GM19238 (cell line): Measurements from ENCODE around the gene ODR4.
A peak's percentile ranks its signal among the peaks of the same experiment; 100 is the strongest.
"Not testable (repeated sequence)": the region's sequence is repeated elsewhere in the genome, so short reads cannot be mapped to it uniquely, and the experiment has no call there.

ENCODE experiments used
- DNase-seq: peaks from one replicate; pipeline ENCODE4 v3.0.0; 2011; ENCODE audit warnings: low spot score; ENCODE audit not compliant: insufficient read length

Gene ODR4

DNA sequence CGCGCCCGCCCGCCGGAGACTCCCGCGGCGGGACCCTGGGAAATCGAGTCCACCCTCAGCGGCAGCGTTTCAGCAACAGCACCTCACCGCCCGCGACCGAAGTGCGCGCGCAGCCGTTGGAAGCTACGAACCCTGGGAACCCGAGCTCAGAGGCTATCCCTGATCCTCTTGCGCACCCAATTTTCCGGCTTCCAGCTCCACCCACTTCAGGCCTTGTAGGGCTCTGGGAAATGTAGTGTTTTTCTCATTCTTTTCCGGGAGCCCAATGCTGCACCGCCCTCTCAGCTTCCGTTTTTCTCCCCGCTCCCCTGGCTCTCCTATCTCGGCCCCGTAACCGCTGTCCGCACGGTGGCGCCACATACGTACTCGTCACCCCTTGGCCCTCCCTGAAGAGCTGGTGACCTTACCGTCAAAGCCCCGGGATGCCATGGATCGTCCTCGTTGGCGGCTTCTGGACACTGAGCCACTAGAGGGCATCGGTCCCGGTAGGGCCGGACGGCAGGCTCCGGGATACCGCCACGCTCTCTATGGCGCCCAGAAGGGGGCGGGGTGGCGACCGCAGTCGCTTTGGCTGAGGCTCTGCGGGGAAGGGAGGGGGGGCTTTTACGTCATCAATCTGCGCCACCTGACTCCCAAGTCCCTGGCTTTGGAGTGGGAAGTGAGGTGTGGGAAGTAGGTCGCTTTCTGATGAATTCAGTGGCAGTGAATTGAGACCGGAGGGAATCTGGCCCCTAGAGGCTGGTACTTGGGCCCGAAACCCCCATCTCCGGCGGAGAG, at the start of gene ODR4, which contains the start of gene TPR:
Gene ODR4, plus strand, starts transcription at position 687 of the 777 bp plus-strand sequence. CDS start 3,948 bp downstream, outside the sequence.
Gene TPR, minus strand, starts transcription at position 102 of the 777 bp plus-strand sequence. CDS start 225 bp downstream, outside the sequence.
- peak; percentile 73 for DNase-seq

DNA sequence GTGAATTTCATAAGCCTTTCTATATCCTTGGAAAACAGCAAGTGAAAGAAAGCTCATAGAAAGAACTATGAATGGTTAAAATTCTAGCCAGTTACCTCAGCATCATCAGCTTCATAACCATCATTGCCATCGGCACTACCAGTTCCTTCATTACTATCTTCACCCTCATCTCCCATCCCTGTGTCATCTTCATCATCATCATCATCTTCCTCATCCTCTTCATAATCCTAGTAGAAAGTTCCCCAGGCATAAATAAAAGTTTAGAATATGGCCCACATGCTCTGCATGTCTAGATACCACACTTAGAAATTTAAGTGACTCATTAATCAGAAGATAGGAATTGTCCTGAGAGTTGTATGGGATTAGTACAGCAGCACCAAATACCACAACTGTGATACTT, 49.6 kb upstream of the ODR4 start:
- DNase-seq: no peak

DNA sequence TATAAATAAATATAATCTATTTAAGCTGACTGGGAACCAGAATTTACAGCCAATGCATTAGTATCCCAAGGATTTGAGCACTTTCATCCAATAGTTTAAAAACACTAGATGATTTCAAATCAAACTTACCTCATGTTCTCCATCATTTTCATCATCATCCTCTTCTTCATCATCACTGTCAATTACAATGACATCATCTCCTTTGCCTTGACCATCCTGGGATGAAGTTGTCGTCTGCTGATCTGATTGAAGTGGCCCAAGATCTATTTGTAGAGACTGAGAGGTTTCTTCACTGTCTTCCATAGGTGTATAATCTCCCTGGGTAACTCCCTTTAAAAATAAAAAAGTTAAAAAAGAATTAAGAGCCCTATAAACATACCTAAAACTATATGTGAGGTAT, 48.3 kb upstream of the ODR4 start:
- DNase-seq: no peak

DNA sequence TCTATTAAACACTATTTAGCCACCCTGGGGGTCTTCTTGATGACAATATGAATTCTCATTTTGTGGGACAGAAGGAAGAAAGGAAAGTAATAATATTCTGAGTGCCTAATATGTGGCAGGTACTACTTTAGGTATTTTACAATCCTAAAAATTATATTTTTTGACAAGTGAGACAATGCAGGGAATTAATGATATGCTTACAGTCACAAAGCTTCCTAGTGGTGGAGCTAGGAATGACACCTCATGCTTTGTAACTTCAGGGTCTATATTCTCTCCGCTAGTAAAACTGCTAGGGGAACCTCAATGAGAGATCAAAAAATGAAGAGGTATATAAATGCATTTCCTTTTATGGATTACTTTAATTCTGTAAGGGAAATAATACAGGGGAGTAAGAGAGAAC, 44.9 kb upstream of the ODR4 start:
- no peak for DNase-seq

- no peak for DNase-seq
Measured at GRCh38 chr1:186337554-186337953, 38.1 kb upstream of the ODR4 start.

GRCh38 chr1:186340772-186341171, 34.9 kb upstream of the ODR4 start:
- DNase-seq: no peak

- DNase-seq: not testable (repeated sequence)
Measured at GRCh38 chr1:186347837-186348691, 27.6 kb upstream of the ODR4 start.

DNA sequence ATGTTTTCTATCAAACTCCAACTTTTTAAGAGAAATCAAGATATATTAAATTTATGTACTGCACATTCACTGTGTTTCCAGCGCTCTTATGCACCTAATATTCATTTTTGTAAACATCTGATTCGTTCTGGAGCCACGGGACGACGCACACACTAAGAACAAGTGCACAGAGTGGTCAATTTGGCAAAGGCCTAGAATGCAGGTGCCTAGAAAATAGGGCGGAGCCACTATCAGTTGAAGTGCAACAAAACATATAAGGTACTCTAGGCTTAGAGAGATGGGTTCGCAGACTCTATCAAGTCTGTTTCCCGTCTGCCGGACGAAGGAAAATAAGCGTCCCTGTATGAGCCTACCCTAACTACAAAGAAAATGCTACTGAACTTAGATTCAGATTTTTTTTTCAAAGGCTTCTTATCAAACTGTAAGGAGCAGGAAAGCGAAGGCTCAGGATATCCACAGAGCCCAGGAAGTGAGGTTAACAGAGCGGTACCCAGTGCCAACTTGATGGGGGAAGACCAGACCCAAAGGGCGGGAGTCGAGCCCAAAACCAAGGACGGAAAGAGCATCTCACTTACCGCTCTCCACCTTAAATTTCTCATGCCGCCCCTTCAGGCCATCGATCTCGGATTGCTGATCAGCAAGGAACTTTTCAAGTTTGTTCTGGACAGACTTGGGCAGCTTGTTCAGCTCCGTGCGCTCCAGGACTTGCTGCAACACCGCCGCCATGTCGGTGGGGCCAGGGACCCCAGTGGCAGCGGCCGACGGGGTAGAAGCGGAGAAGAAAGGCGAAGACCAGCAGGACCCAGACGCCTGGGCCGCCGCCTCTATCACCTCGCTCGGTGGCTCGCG, 1.1 kb upstream of the ODR4 start:
- DNase-seq: peak; percentile 10

DNA sequence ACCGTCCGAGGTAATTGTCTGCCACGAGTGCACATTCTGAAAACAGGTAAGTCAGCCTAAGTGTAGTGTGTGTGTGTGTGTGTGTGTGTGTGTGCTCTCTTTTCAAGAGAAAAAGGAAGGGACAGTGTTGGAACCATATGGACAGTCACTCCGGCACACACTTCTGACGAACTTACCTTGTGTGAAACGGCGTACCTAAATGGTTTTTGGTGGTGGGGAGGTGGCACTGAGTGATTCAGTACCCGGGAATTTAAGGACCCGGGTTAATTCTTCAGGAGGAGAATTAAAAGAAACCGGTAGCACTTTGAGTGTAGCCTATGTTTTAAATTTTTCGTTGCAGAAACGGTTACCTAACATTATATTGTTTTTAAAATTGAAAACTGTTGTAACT, 286 bp downstream of the ODR4 start:
- no peak for DNase-seq

DNA sequence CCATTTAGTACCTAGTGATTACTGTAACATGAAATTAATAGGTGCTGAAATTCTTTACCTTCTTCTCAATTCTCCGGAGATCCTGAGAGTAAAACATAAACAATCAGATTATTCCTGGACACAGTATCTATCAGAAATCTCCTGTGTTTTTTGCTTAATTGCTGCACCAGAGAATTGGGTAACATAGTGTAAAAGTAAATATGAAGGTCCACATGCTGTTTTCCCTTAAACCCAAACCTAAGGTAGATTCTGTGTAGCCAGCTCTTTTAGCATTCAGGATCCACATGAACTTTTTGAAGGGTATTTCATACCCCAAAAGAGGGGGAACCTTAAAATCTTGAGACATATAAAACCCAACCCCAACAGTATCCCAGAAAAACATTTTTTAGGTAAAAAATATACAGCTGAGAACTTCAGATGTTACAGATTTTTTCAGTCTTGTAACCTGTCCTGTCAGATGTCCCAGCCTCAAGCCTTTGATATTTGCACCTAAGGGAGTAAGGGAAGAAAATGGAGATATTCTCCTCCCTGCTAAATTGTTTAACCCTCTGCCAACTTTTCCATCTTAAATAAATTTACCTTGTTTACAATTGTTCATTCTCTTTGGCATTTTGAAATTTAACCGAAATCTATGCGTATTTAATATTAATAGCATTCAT, 11.2 kb downstream of the ODR4 start:
- DNase-seq: no peak

DNA sequence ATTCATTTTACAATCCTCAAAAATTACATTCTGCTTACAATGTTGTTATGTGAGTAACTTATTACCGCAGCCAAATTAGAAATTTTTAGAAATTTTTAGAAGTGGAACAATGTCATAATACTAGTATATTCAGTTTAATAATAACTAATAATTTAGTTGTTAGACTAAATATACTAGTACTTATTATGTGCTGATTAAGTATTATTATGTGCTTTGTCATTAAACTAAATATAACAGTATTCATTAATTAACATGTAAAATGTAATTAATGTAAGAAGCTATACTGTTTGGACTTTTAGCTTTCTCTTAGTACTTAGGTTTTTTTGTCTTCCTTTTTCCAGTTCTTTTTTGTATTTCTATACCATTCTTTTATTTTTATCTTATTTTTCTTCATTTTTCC, 15.3 kb downstream of the ODR4 start:
- DNase-seq: no peak

DNA sequence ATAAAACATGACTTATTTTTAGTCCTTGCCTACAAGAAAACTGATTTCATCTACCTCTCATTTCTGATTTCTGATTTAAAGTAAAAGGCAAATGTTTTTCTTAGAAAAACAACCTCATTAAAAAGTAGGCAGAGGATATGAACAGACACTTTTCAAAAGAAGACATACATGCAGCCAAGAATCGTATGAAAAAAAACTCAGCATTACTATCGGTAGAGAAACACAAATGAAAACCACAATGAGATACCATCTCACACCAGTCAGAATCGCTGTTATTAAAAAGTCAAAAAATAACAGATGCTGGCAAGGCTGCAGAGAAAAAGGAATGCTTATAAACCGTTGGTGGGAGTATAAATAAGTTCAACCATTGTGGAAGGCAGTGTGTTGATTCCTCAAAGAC, 16.2 kb downstream of the ODR4 start:
- no peak for DNase-seq

GRCh38 chr1:186392711-186393110, 17.1 kb downstream of the ODR4 start:
- not testable (repeated sequence) for DNase-seq

DNA sequence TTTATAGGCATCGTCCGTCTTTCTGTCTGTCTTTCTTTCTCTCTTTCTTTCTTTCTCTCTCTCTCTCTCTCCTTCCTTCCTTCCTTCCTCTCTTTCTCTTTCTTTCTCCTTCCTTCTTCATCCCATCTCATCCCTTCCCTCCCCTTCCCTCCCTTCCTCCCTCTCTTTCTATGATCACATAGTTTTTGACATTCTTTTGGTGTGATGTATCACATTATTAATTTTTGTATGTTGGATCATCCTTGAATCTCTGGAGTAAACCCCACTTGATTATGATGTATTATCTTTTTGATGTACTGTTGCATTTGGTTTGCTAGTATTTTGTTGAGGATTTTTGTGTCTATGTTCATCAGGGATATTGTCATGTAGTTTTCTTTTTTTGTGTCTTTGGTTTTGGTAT, 25.8 kb downstream of the ODR4 start:
- not testable (repeated sequence) for DNase-seq

- DNase-seq: no peak
Measured at GRCh38 chr1:186403632-186404031, 28.0 kb downstream of the ODR4 start.

DNA sequence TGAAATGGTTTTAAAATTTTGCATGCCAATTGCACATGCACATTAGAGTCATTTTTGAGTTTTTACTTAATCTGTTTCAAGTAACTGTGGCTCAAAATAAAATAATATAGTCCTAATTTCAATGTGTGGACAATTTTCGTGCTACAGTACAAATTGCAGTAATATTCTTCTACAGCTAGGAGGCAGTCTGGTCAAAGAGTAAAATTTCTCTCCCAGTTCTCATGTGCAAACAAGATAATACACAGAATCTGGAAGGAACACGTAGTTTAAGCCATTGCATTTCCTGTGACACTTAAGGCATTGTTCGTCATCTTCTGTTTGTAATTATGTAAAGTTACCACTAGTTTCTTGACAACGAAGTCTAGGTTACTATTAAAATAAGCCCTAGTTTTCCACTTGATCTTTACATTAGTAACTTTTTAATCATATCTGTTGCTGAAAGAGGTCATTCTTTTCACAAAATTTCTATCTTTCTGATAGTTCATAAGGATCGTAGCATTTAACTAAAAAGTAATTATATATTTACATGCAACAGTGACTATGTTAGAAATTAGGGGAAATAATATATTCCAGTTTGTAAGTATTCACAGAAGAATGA, 28.9 kb downstream of the ODR4 start:
- DNase-seq: peak; percentile 3

- DNase-seq: no peak
Measured at GRCh38 chr1:186409091-186409490, 33.5 kb downstream of the ODR4 start.

DNA sequence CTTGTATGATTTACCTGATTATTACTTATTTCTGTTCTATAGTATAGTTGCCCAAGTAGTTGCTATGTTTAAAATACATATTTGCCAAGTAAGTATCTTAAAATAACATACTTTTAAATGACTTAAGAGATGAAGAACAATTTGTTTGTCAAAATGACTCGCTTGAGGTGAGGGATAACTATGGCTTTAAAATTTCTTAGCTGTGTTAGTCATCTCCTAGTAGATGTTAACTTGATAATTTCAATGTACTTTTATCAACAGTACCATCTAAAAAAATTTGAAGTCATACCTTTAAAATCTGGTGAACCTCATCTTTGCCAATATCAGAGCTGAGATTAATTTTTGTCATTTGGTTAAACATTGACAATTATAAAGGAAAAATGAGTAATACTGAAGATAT, 37.7 kb downstream of the ODR4 start:
- DNase-seq: no peak

- no peak for DNase-seq
Measured at GRCh38 chr1:186418503-186418902, 42.9 kb downstream of the ODR4 start.

DNA sequence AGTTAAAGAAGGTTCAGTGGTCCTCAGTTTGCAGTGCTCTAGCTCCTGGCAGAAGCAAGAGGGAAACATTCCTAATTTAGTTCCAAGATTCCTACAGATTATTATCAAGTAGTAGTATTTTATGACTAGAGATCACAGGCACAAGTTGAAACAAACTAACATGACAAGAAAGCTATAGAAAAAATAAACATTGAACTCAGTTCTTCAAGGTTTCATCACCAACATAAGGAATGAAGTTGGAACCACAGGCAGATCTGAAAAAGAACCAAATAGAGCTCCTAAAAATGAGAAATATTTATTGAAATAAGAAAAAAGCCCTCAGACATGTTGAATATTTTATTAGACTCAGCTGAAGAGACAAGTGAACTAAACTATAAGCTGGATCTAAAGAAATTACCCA, 44.7 kb downstream of the ODR4 start:
- DNase-seq: no peak

- DNase-seq: peak; percentile 5
Measured at GRCh38 chr1:186420923-186421322, 45.3 kb downstream of the ODR4 start.
